GM08714 (cell line): Measurements from ENCODE around the gene CLGN.

Experiments used
- H3K4me3 ChIP-seq: fragments of 200-500 bp; sonication (Bioruptor generic); 2 replicates; pipeline ENCODE4 v1.5.1; 2014; ENCODE audit warnings: mild to moderate bottlenecking, low read length, inconsistent platforms
- ZNF274 ChIP-seq: IDR thresholded peaks from 2 replicates; pipeline ENCODE4 v1.6.1; 2012; ENCODE audit warnings: mild to moderate bottlenecking, low read depth, low read length

CLGN gene

DNA sequence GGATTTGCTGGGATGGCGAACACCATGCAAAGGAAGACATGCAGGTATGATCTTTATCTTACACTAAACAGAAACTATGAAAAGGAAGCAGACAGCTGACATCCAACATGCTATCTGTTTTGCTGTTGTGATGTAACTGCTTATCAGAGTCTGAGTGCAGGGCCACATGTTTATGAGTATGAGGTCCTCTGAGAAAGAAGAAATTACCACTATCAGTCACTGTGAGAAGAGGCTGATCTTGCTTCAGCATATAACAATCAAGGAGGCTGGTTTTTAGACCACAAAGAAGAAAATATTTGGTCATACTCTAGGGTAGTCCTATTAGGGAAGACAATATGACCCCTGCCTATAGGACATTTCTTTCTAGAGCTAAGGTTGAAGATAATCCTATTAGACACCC, 18.5 kb downstream of the CLGN start:
- H3K4me3 ChIP-seq, result no peak overlapping the region
- no peak for TF ChIP-seq ZNF274

DNA sequence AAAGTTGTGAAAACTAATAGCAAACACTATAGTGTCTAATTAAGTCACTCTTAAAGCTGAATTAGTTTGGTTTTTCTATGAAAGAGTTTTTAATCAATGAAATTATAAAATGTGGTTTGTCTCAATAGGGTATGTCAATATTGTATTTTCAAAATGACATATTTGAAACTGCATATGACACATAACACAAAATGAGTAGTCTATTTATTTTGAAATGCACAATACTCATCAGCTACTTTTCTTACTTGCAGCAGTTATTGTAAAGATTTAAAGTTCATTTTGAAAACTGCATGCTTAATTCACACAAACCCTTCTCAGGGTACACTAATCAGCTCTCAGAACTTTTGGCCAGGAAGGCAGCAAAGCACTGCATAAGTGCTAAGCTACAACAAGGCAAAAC, 21.2 kb downstream of the CLGN start:
- no peak for TF ChIP-seq ZNF274
- H3K4me3 ChIP-seq, result no peak overlapping the region

DNA sequence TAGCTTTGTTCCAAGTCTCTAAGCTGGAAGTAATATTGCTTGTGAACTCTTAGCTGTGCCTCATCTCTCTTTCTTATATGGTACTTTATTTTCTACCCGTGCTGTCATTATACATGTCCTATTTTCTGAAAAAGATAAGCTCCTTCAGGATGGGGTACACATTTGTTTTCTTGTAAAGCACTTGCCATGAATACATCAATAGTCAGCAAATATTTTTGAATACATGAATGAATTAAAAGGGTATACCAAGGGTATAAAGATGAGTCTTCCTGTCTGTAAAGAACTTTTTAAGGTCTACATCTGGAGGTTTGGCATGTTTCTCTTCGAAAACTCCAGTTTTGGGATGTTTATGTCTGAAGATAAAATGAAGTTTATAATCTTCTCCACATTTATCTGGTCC, 27.3 kb downstream of the CLGN start:
- H3K4me3 ChIP-seq, result no peak overlapping the region

DNA sequence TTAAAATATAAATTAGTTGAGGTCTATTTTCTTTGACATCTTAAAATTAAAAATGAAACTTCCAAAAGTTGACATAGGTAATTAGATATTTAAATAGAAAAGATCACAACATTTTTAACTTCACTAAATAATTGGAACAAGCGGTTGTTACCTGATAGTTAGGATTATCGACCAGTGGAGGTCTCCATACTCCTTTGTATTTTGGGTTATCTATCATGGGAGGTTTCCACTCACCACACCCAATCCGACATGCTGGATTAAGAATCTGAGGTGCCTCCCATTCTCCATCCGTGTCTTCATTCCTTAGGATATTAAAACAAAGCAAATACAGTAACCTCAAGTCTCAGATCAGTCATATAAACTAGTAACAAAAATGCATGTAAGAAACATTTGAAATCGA, 31.8 kb downstream of the CLGN start:
- TF ChIP-seq ZNF274, result no peak
- no peak overlapping the region for H3K4me3 ChIP-seq

More for the DNA sequence above, 27.3 kb downstream of the CLGN start:
- no peak for TF ChIP-seq ZNF274

DNA sequence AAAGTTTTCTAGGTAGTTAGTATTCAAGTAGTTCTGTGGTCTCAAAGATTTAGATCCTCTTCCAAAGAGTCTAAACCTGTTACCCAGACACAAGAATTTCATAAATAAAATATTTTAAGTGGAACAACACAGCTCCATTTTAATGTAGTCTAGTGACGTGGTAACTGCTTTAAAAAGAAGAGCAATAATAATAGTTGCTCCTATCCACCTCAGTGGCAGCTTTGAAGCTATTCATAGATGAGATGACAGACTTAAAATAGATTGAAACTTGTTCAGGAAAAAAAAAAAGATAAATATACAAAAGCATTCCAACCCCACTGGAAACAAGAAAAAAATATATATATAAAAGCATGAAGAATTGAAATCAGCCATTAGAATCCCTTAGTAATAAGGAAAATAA, 39.4 kb downstream of the CLGN start:
- H3K4me3 ChIP-seq, result no peak overlapping the region
- TF ChIP-seq ZNF274, result no peak

DNA sequence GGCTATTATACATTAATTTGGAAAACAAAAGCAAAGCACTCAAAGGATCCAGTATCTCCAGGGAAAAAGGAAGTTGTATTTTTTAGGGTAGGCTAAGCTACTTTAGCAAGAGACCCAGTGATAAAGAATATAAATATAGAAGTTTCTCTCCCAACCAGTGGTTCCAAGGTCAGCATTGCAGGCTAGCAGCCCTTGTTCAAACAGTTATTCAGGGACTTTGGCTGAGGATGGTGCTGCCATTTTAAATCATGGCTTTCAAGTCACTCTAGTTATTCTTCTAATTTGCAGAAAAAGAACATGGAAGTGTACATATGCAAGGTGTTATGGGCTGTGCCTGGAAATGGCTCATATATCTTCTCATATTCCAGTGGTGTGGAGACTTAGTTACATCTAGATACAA, 44.7 kb downstream of the CLGN start:
- TF ChIP-seq ZNF274, result no peak
- H3K4me3 ChIP-seq, result no peak overlapping the region

DNA sequence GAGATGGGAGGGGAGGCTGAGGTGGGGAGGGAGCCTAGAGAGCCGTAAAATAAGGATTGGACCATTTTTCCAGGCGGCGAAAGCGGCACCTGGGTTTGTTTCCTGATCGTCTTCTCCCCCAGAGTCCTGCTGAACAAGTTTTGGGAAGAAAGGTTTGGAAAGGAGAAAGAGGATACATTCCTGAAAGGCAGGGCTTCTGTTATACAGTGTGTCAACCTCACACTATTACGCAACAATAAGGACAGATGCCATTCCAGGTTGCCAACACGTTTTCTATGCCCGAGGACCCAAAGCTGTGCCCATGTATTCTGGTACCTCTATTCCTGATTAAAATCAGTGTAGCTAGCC, 53.3 kb downstream of the CLGN start:
- peak overlapping the region; percentile 77 for H3K4me3 ChIP-seq
- no peak for TF ChIP-seq ZNF274

DNA sequence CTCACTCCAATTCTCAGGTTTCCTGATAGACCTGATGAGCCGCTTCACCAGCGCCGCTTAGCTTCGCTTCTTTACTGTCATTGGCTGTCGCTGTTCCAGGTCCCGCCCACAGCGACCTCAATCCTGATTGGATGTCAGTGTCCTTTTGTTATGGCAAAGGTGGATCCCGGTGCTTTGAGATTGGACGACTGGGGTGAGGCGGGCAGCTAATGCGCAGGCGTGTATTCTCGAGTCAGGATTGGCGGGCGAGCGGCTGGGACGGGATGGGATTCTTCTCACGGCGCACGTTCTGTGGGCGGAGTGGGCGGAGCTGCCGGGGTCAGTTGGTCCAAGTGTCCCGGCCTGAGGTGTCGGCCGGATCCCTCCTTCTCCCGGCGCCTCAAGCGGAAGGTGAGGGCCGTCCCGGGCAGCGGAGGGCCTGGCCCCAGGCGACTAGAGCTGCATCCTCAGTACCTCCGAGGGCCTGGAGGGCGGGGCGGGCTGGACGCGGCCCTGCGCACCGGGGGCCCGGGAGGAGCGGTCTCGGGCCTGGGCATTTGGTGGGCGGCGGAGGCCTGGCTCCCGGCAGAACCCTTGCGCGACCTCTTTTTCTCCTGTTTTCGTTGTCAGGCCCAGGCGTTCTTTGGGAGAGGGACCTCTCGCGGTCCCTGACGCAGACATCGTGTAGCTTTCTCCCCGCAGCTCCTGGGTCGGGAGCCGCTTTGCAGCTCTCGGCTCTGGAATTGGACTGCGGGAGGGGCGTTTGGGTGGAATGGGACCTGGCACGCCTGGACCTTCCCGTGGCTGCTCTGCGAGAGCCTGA, 53.9 kb downstream of the CLGN start, which contains the start of gene SCOC:
SCOC (plus strand) TSS at position 319 of the 802 bp plus-strand sequence. CDS start 5,525 bp downstream, outside the sequence.
- peak within 1 kb of the TSS; percentile 97 for H3K4me3 ChIP-seq
- TF ChIP-seq ZNF274, result no peak

DNA sequence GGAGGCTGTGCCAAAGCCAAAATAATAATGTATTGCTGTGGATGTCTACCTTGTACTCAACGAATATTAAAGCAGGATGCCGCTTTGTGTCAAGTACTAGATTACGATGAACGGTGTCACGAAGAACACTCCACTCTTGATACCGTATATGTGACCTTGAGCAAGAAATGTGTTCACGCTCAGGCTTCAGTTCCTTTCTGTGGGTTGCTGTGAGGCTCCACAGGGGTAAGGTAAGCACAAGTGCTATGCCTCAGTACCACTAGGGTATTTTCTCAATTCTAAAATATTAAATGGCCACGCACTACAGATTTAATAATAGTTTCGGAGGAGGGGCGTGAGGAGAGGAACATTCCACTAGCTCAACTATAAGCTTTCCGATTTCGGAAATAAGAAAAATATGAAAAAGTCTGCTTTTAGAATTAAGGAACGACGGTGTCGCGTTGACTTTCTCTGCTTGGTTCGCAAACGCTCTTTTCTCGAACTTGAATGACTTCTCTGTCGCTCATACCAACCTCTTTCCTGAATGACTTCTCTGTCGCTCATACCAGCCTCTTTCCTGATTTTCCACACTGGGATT, 54.6 kb downstream of the CLGN start:
- H3K4me3 ChIP-seq, result peak overlapping the region; percentile 97
- no peak for TF ChIP-seq ZNF274

DNA sequence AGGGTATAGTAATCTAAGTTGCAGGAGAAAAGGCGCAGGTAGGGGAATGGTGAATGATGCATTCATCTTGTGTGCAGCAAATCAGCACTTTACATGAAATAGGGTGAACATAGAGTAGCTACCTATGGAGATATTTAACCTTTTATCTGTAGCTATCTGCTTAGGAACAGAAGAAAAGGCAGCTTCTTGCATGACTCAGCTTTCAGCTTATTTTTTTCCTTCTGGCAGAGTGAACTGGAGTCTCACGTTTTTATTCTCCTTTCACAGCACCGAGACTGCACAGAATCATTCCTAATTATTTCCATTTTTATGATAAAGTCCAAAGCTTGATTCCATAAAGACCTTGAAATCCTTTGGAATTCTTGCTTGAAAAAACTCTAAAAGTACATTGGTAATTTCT, 58.8 kb downstream of the CLGN start:
- TF ChIP-seq ZNF274, result no peak
- no peak overlapping the region for H3K4me3 ChIP-seq

DNA sequence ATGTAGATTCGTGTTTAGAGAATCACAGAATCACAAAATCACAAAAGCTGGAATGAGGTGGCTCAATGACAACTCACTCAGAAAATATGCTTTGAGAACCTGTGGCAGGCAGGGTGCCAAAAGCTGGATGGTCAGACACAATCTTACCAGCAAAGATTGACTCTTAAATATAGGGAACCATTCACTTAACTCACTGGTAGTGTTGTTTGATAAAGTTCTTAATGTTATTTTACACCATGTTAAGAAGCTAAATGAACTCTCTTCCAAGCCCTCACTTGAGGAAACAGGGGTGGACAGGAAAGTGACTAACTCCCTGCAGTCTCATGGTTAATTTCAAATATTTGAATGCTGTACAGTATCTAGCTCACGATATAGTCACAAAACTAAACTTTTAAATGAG, 59.7 kb downstream of the CLGN start:
- TF ChIP-seq ZNF274, result no peak
- no peak overlapping the region for H3K4me3 ChIP-seq

DNA sequence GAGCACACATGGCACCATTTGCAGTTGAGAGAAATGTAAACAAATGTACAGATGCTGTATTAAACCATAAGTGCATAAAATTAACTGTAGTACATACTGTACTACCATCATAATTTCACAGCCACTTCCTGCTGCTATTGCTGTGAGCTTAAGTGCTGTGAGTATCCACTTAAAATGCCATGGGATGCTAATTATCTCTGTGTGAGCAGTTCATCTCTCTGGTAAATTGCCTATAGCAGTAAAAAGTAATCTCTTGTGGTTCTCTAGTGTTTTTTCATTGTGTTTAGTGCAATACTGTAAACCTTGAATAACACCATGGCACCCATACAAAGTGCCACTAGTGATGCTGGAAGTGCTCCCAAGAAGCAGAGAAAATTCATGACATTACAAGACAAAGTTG, 63.9 kb downstream of the CLGN start:
- TF ChIP-seq ZNF274, result no peak
- no peak overlapping the region for H3K4me3 ChIP-seq

DNA sequence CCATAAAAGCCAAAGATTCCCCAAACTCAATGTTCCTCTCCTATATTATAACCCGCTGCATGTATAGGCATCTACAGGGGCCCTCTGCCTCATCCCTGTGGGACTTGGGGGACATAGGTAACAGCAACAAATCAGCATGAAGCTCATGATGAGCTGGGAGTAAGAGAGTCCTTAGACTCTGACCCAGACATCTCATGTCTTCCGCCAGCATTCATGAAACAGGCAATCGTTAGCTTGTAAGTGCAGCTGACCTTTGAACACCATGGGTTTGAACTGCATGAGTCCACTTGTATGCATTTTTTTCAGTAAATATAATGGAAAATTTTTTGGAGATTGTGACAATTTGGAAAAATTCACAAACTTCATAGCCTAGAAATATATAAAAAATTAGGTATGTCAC, 64.4 kb downstream of the CLGN start:
- no peak overlapping the region for H3K4me3 ChIP-seq

DNA sequence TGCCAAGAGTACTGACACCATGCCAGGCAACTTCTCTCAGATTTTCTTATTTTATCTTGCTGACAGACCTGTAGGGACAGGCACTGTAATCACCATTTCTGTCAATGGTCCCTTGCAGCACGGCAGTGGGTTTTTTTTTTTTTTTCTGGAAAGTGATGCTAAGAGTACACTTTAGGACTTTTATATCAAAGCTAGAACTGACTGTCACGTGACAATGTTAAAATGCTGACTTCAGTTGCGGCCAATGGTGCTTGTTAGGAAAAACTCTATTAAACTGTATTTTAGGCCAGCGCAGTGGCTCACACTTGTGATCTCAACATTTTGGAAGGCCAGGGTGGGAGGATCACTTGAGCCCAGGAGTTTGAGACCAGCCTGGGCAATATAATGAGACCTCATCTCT, 66.3 kb downstream of the CLGN start:
- H3K4me3 ChIP-seq, result no peak overlapping the region
- no peak for TF ChIP-seq ZNF274

More for the DNA sequence above, 64.4 kb downstream of the CLGN start:
- TF ChIP-seq ZNF274, result no peak
